HG03280 (cell line): ENCODE data around the gene APP.

Experiments
- ATAC-seq: cut with Tn5 transposase; IDR thresholded peaks from one replicate; pipeline ENCODE4 v1.9.1; 2021; ENCODE audit warnings: mild to moderate bottlenecking, moderate library complexity; ENCODE audit not compliant: unreplicated experiment

The APP gene

DNA sequence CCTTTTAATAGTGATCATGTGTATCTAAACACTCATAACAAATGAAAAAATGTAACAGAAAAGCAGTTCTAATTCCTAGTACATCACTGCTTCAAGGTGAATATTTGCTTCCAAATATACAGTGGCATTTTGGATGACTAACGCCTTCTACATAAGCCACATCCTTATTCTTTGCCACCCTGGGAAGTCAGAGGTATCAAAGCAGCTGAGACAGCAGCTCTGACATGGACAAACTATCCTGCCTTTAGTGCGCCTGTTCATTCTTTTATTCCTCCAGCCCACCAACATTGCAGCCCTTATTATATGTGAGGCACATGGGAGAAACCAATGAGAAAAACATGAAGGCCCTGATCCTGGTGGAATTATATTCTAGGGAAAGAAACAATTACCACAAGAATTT is 183.0 kb downstream of the APP start:
- no peak for ATAC-seq

DNA sequence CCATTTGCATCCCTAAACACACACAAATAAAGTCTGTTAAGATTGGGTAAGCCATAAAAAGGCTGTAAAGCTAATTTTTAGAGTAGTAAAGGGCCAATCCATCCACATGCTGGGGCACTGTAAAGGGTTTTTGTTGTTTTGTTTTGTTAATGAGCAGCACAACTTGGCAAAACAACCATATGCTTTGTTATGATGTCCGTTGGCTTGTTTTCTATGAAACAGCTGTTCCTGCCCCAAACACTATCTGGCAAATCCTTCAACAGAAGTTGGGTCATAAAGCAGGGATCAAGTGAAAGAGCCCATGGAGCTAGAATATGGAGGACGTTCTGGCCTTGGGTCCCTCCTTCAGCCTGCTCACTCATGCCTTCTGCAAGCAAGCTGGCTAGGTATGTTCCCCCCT is 183.6 kb downstream of the APP start:
- ATAC-seq: no peak

- ATAC-seq: no peak
Measured at GRCh38 chr21:25985990-25986389, 184.6 kb downstream of the APP start.

DNA sequence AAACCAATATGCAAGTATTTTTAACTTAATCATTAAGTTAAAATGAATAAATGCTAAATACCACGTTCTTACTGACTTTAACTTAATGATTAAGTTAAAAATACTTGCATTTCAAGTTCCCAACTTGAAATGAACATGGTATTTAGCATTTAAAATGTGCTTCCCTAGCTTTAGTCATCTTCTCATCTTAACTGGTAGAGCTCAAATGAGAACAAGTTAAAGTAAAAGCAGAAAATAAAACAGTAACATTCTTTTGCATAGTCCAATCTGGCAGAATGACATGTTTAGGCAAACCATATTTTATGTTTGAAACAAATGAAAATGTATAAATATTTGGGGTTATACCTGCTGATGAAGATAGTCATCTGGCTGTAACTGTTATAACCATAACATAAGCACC is 186.0 kb downstream of the APP start:
- ATAC-seq: no peak

- ATAC-seq: no peak
Measured at GRCh38 chr21:25983745-25984144, 186.8 kb downstream of the APP start.

DNA sequence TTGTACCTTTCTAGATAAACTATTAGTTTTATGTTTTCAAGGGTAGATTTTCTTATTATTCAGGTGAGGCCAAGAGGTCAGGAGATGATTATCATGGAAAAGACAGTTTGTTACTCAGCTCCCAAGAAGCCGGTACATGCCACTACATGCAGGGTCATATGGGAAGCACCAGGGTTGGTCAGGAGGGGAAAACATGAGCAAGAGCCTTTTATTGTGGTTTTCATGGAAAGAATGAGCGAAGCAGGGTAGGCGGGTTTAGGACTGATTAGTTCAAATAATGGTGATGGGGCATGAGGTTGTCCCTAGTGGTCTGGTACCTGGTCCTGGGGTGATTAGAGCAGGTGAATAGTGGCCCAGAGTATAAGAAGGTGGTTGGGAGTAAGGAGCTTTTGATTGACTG is 189.9 kb downstream of the APP start:
- no peak for ATAC-seq

DNA sequence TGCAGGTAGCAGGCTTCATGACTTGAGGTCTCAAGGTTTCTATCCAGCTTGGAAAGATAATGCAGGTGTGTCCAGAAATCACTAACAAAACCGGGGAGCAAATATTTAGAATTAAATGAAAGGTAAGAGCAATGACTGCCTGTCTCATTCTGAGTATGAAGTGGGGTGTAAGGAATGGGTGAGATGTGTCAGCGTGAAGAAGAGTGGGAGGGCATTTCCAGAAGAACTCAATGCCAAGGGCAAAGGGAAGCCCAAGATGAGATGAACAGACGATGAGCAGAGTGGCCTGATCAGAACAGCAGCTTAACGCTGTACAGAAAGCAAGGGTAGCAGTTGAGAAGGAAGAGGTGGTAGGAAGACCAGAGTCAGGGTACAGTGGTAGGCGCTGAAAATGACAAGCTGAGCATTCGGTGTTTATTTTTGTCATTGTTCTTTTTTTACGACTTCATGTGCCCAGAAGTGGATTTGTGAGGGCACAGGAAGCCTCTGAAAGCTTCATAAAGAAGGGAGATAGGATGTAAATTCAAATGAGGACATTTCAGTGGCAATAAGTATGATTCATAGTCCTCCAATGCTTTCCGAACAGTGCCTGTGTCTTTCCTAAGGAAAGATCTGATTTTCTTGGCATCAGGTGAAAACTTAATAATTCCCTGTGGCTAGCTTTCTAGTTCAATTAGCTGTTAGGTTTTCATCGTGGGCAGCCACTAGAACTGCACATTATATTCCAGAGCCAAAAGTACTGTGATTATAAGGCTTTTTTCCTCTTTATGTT is 190.5 kb downstream of the APP start:
- ATAC-seq: no peak

DNA sequence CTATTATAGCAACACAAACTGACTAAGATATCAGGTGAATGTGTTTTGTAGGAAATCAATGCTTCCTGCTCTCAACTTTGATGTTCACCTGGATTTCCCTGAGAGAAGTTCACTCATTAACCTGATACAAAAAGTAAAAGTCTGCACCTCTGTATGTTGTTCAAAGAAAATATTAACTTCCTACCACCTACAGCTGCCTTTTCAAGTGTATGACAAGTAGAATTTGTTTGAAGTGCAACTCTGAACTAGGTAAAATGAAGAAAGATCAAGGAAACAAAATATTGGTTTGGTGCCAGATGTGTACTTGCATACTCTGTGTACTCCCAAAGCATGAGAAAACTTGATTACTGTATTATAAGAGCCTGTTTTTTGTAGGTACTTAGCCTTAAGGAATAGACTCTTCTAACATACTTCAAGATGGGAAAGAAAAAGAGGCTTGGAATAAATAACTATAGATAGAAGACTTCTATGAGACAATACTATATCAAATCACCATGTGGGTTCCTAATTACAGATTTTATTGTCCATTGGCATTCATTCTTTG is 193.4 kb downstream of the APP start:
- ATAC-seq: no peak

DNA sequence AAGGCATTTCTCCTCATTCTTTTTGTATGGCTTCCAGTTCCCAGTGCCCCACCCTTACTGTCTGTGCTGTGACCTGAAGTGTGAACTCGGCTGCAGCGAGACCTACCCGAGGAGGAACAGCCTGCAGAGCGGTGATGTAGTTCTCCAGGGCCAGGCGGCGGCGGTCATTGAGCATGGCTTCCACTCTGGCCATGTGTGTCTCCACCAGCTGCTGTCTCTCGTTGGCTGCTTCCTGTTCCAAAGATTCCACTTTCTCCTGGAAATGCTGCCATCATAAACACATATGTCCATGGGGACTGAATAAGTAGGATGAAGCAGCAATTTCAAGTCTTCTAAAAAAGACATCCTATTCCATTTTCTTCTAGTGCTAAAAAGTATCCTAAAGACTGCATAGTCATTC is 195.6 kb downstream of the APP start:
- no peak for ATAC-seq

DNA sequence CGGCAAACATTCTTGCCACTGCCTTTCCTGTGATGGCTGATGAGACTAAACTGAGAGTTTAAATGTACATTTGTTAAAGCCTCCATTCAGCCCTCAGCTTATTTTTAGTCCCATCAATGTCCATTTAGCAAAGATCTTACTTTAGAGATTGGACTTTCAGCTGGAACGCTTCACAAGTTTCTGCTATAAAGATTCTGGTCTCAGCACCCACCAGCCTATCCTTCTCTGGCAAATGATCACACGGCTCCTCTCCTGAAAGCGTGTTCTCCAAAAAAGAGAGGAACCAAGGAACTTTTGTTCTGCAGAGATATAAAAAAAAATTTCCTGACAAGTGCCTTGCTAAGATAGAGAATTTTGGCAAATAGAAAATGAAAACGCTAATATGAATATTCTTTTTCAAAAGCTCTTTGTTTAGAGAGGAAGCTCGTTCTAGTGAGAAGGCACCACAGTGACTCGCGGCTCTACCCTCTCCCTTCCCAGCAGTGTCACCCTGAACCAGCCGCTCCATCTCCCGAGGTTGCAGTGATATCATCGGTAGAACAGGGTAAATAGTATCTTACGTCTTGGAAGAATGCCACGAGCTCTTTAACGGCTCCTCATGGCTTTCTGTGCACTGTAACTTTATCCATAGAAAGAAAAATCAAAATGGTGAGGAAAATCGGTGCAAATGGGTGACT is 200.2 kb downstream of the APP start:
- no peak for ATAC-seq

- ATAC-seq: peak; percentile 31
Measured at GRCh38 chr21:25967901-25968438, 202.6 kb downstream of the APP start.

GRCh38 chr21:25967181-25967900 is 203.2 kb downstream of the APP start:
- ATAC-seq: peak; percentile 93

GRCh38 chr21:25965951-25966707 is 204.4 kb downstream of the APP start:
- ATAC-seq: no peak

GRCh38 chr21:25964926-25965325 is 205.6 kb downstream of the APP start:
- ATAC-seq: no peak

GRCh38 chr21:25964015-25964414 is 206.6 kb downstream of the APP start:
- ATAC-seq: no peak

DNA sequence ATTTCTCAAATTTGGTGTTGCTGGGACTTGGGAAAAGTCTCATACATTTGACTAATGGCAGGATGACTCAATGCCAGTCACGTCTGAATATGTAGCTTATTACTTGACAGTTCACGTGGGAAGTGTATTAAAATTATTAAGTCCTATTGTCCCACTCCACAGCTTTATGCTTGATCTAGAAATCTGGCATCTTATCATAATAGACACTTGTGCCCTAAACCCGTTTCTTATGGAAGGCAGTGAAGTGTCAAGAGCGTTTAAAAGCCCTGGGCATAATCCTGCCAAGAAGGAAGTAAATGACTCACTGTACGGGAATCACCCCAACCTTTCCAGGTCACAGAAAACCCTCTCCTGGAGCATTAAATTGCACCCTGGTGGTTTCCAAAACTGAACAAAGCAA is 207.4 kb downstream of the APP start:
- no peak for ATAC-seq

GRCh38 chr21:25961042-25961441 is 209.5 kb downstream of the APP start:
- no peak for ATAC-seq

DNA sequence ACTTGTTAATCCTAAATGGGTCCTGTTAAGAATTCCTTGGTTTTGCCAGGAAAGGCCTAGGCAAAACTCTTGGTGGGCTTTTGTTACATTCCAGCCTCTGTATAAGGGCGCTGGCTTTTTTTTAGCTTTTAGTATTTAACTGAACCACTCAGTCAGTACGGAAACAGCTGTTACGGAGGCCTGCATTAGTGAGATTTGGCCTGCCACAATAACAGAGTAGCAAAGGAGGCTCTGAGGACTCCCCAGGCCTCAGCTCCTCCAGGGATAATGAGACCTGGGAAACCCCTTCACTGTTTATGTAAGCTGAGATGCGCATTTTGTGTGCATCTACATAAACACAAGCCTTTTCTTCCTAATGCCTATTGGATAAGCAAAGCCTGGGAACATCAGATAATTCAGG is 210.2 kb downstream of the APP start:
- ATAC-seq: no peak

GRCh38 chr21:25959799-25960198 is 210.8 kb downstream of the APP start:
- no peak for ATAC-seq

GRCh38 chr21:25956993-25957714 is 213.4 kb downstream of the APP start:
- ATAC-seq: no peak
